Ascending aorta (tissue), 2 donors: ENCODE data around the gene KLF14. TPM values are rescaled to one million over a fixed set of nuclear protein-coding genes. Genes with fewer than 3 reads are reported as not detected.

Experiments
- DNase-seq, 2 donors: peaks; one replicate each; pipeline ENCODE4 v3.0.0-alpha.2; 2019; ENCODE audit warnings: low spot score in 2 of 2
- H3K27ac ChIP-seq, 2 donors: fragments of 200-600 bp; sonication (generic); one replicate each; pipeline ENCODE4 v1.5.1; 2016 to 2017; ENCODE audit warnings: mild to moderate bottlenecking in 1 of 2
- H3K27me3 ChIP-seq: fragments of 200-600 bp; sonication (generic); one replicate; pipeline ENCODE4 v1.5.1; 2017
- H3K36me3 ChIP-seq, 2 donors: fragments of 200-600 bp; sonication (generic); one replicate each; pipeline ENCODE4 v1.5.1; 2016
- H3K4me1 ChIP-seq, 2 donors: fragments of 200-600 bp; sonication (generic); one replicate each; pipeline ENCODE4 v1.5.1; 2016 to 2017; ENCODE audit warnings: mild to moderate bottlenecking in 1 of 2
- H3K4me3 ChIP-seq, 2 donors: fragments of 200-600 bp; sonication (generic); one replicate each; pipeline ENCODE4 v1.5.1; 2016 to 2017; ENCODE audit warnings: mild to moderate bottlenecking in 1 of 2
- H3K9me3 ChIP-seq, 2 donors: fragments of 200-600 bp; sonication (generic); one replicate each; pipeline ENCODE4 v1.5.1; 2016
- intact Hi-C: fragments of 100-400 bp; cut with DNase I; formaldehyde crosslinking; loops from one replicate; pipeline ENCODE4 v1.15.1; 2023
- total RNA-seq: library from RNA; depleted of rRNA; stranded (reverse); fragments of >200 nt; gene quantifications from one replicate; pipeline ENCODE4 v1.1.0, GENCODE V29; 2016
- TF ChIP-seq, protein P1 (sequence below), 3 experiments: fragments of 200-600 bp in 2 of 3; fragments of 450-650 bp in 1 of 3; sonication (generic) in 2 of 3; IDR thresholded peaks; one replicate each; pipeline ENCODE4 v1.5.1; 2016 to 2019; ENCODE audit warnings: antibody characterized with exemption in 3 of 3, mild to moderate bottlenecking in 1 of 3, moderate library complexity in 1 of 3

KLF14 gene
- total RNA-seq, 1 donor from 2014 or later: not detected

GRCh38 chr7:130708001-130708400 lies 26.0 kb downstream of the KLF14 start:
- H3K27ac ChIP-seq: no peak overlapping the region
- TF ChIP-seq, protein P1, sequence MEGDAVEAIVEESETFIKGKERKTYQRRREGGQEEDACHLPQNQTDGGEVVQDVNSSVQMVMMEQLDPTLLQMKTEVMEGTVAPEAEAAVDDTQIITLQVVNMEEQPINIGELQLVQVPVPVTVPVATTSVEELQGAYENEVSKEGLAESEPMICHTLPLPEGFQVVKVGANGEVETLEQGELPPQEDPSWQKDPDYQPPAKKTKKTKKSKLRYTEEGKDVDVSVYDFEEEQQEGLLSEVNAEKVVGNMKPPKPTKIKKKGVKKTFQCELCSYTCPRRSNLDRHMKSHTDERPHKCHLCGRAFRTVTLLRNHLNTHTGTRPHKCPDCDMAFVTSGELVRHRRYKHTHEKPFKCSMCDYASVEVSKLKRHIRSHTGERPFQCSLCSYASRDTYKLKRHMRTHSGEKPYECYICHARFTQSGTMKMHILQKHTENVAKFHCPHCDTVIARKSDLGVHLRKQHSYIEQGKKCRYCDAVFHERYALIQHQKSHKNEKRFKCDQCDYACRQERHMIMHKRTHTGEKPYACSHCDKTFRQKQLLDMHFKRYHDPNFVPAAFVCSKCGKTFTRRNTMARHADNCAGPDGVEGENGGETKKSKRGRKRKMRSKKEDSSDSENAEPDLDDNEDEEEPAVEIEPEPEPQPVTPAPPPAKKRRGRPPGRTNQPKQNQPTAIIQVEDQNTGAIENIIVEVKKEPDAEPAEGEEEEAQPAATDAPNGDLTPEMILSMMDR (IDR thresholded peaks at IDR 0.05): no peak
- no peak overlapping the region for H3K4me3 ChIP-seq
- no peak for DNase-seq
- intact Hi-C loops: no loop called here
- H3K4me1 ChIP-seq: no peaks in the 10 kb centered on the region
- no peaks in the 10 kb centered on the region for H3K36me3 ChIP-seq
- no peaks in the 10 kb centered on the region for H3K9me3 ChIP-seq
- no peaks in the 10 kb centered on the region for H3K27me3 ChIP-seq

DNA sequence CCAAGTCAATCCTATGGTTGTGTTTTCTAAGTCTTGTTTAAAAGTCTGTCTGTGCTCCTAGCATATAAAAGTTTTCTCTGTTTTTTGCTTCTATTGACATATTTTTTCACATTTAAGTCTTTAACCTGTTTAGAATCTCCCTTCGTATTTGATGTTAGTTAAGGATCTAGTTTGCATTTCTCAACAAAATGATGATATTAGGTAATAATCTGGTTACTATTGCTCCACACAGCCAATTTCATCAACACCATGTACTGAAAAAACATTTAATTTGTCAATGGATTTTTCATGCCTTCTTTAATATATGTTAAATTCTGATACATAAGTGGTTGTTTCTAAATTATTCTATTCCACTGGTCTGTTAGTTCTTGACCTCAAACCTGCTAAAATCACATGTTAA lies 30.2 kb downstream of the KLF14 start:
- Histone ChIP-seq H3K4me3 (no peak overlapping the region), H3K27me3 (no peaks in the 10 kb centered on the region), H3K4me1 (no peaks in the 10 kb centered on the region), H3K27ac (no peak overlapping the region), H3K36me3 (no peaks in the 10 kb centered on the region), H3K9me3 (no peaks in the 10 kb centered on the region)
- intact Hi-C loops: no loop called here
- no peak for DNase-seq
- TF ChIP-seq, protein P1 (IDR thresholded peaks at IDR 0.05): no peak

DNA sequence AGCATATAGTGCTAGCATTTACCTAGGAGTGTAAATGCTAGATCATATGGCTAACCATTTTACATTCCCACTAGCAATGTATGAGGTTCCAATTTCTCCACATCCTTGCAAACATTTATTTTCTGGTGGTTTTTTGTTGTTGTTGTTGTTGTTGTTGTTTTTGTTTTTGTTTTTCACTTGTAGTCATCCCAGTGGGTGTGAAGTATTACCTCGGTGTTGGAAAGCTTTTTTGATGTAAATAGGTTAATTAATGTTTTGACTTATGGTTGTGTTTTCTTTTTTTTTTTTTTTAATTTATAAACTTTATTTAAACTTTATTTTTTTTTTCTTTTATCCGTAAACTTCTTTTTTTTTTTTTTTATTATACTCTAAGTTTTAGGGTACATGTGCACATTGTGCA lies 32.4 kb downstream of the KLF14 start:
- Histone ChIP-seq H3K9me3 (no peaks in the 10 kb centered on the region), H3K4me1 (no peaks in the 10 kb centered on the region), H3K36me3 (no peaks in the 10 kb centered on the region), H3K27ac (no peak overlapping the region), H3K4me3 (no peak overlapping the region), H3K27me3 (no peaks in the 10 kb centered on the region)
- intact Hi-C loops: no loop called here
- TF ChIP-seq, protein P1 (IDR thresholded peaks at IDR 0.05): no peak
- no peak for DNase-seq

- no peaks in the 10 kb centered on the region for H3K9me3 ChIP-seq
- H3K4me1 ChIP-seq: no peaks in the 10 kb centered on the region
Measured at GRCh38 chr7:130700760-130701159, 33.2 kb downstream of the KLF14 start.

DNA sequence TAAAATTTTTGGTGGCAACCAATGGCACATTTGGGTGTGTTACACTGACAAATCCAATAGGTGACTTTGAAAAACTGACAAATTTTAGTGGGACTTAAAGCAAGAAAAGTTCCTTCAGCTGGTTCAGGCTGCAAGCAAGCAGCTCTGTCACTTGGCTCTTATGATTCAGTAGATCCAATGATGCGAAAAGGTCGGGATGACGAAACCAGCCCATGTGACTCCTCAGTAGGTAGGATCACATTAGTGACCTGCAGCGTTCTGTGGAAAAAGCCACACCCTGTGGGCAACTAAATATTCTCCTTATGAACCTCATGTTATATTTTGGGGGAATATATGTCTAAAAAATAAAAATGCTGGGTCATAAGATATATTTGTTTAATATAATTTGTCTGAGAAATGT lies 34.3 kb downstream of the KLF14 start:
- H3K27ac ChIP-seq: no peak overlapping the region
- no peak for DNase-seq
- no peaks in the 10 kb centered on the region for H3K4me1 ChIP-seq
- H3K9me3 ChIP-seq: no peaks in the 10 kb centered on the region
- no peaks in the 10 kb centered on the region for H3K27me3 ChIP-seq
- intact Hi-C loops: no loop called here
- no peak overlapping the region for H3K4me3 ChIP-seq
- TF ChIP-seq, protein P1 (IDR thresholded peaks at IDR 0.05): no peak
- no peaks in the 10 kb centered on the region for H3K36me3 ChIP-seq

More at GRCh38 chr7:130700760-130701159, 33.2 kb downstream of the KLF14 start:
- intact Hi-C loops: no loop called here
- H3K27me3 ChIP-seq: no peaks in the 10 kb centered on the region
- H3K36me3 ChIP-seq: no peaks in the 10 kb centered on the region
- DNase-seq: no peak
- no peak overlapping the region for H3K27ac ChIP-seq
- TF ChIP-seq, protein P1 (IDR thresholded peaks at IDR 0.05): no peak
- H3K4me3 ChIP-seq: no peak overlapping the region

- no peaks in the 10 kb centered on the region for H3K27me3 ChIP-seq
- intact Hi-C loops: no loop called here
- no peak overlapping the region for H3K4me3 ChIP-seq
- H3K4me1 ChIP-seq: no peaks in the 10 kb centered on the region
- no peaks in the 10 kb centered on the region for H3K9me3 ChIP-seq
- DNase-seq: no peak
- TF ChIP-seq, protein P1 (IDR thresholded peaks at IDR 0.05): no peak
- no peaks in the 10 kb centered on the region for H3K36me3 ChIP-seq
- no peak overlapping the region for H3K27ac ChIP-seq
Measured at GRCh38 chr7:130697820-130698219, 36.2 kb downstream of the KLF14 start.
